ENCODE data around the gene OSTN. TPM values are rescaled to one million over a fixed set of nuclear protein-coding genes. Genes with fewer than 3 reads are reported as not detected.
A peak's percentile ranks its signal among the peaks of the same experiment; 100 is the strongest.
"Not testable (repeated sequence)": the region's sequence is repeated elsewhere in the genome, so short reads cannot be mapped to it uniquely, and the experiment has no call there.

The OSTN gene
- total RNA-seq, 1 donor from 2014 or later, result 1.1 TPM

GRCh38 chr3:191221638-191222037, 22.6 kb downstream of the OSTN start:
- intact Hi-C loops (cut with DNase I), result no loop called here
- DNase-seq (ENCODE audit: low spot score) (no peak), ATAC-seq (no peak)

DNA sequence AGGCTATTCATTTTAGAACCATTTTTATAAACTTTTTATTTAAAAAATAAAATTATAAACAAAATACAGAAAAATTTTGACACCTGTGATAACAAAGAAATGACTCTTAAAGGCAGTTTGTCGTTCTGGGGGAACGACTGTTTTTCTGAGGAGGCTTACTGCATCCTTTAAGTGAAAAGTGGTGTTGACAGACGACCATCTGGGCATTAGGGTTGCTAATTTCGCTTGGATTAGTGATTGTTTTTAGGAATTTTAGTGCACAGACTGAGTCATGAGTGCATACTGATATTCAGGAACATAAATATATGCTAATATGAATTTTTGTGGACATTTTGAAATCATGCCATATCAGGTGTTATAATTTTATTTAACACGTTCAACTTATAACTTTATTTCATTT, 28.5 kb downstream of the OSTN start:
- DNase-seq (ENCODE audit: low spot score) (no peak), ATAC-seq (no peak)
- intact Hi-C loops (cut with DNase I), result no loop called here

DNA sequence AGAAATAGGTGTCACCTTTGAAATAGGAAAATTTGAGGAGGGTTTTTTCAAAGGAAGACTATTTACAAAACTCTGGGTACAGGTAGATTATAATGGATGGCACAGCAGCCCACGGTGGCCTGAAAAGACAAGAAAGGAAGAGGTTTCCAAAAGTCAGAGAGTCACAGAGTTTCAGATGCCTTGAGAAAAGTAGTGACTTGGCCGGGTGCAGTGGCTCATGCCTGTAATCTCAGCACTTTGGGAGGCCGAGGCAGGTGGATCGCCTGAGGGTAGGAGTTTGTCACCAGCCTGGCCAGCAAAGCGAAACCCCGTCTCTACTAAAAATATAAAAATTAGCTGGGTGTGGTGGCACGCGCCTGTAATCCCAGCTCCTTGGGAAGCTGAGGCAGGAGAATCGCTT, 35.2 kb downstream of the OSTN start:
- DNase-seq (ENCODE audit: low spot score) (no peak), ATAC-seq (no peak)
- intact Hi-C loops (cut with DNase I), result no loop called here

GRCh38 chr3:191235331-191236314, 36.6 kb downstream of the OSTN start:
- intact Hi-C loops (cut with DNase I), result no loop called here
- no peak for DNase-seq (ENCODE audit: low spot score)
- ATAC-seq, result no peak

DNA sequence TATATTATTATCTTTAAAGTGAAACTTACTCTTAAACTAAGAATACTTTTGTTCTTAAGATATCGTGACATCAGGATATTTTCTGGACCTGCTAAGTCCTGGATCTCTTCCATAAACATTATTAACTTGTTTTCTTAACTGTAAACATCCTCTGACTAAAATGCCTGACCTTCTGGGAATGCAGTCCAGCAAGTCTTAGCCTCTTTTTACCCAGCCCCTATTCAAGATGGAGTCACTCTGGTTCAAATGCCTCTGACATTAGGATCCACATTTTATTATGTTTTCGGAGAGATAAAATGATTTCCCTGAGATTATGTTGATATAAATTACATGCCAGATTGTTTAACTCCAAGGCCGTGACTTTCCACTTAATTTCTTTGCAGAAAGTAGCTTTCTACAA, 37.6 kb downstream of the OSTN start:
- DNase-seq (ENCODE audit: low spot score) (no peak), ATAC-seq (no peak)
- intact Hi-C loops (cut with DNase I), result no loop called here

- intact Hi-C loops (cut with DNase I), result no loop called here
- ATAC-seq, result no peak
These were observed 38.2 kb downstream of the OSTN start for GRCh38 chr3:191237047-191237882.

GRCh38 chr3:191238321-191238817, 39.3 kb downstream of the OSTN start:
- DNase-seq (ENCODE audit: low spot score) (no peak), ATAC-seq (peak; percentile 15)
- intact Hi-C loops (cut with DNase I), result no loop called here

More at GRCh38 chr3:191237047-191237882, 38.2 kb downstream of the OSTN start:
- no peak for DNase-seq (ENCODE audit: low spot score)

GRCh38 chr3:191239407-191240031, 40.5 kb downstream of the OSTN start:
- DNase-seq (ENCODE audit: low spot score), result no peak
- no peak for ATAC-seq
- intact Hi-C loops (cut with DNase I), result no loop called here

GRCh38 chr3:191240486-191240885, 41.4 kb downstream of the OSTN start:
- intact Hi-C loops (cut with DNase I), result no loop called here
- ATAC-seq (peak; percentile 40), DNase-seq (ENCODE audit: low spot score) (no peak)

DNA sequence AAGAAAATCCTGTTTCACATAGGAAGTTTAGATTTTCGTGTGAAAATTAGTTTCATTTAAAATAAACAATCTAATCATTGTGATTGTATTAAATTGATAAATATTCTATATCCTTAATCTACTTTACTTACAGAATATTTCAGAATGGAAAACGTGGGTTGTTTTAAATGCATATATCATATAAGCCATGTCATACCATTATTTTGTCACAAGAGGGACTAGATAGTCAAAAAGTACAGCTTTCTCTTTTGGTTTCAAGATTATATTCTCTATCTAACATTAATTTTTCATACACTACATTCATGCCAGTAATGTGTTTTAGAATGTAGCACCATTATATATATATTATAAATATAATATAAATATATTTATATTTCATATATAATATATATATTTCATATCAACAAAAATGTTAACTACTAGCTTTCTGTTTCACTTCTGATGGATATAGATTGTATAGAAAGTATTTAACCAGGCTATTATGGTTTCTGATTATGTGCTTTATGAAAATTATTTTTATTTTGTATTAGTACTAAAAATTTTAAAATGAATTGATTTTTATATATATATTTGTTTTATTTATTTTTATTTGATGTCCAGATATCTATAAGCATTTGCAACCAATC, 45.3 kb downstream of the OSTN start:
- ATAC-seq, result no peak

GRCh38 chr3:191246034-191246433, 47.0 kb downstream of the OSTN start:
- ATAC-seq, result peak; percentile 82
- intact Hi-C loops (cut with DNase I); DNase-seq (ENCODE audit: low spot score): not testable (repeated sequence)

More for the DNA sequence above, 45.3 kb downstream of the OSTN start:
- intact Hi-C loops (cut with DNase I), result no loop called here
- no peak for DNase-seq (ENCODE audit: low spot score)

GRCh38 chr3:191246630-191247029, 47.6 kb downstream of the OSTN start:
- DNase-seq (ENCODE audit: low spot score), result no peak
- intact Hi-C loops (cut with DNase I), result no loop called here
- no peak for ATAC-seq

DNA sequence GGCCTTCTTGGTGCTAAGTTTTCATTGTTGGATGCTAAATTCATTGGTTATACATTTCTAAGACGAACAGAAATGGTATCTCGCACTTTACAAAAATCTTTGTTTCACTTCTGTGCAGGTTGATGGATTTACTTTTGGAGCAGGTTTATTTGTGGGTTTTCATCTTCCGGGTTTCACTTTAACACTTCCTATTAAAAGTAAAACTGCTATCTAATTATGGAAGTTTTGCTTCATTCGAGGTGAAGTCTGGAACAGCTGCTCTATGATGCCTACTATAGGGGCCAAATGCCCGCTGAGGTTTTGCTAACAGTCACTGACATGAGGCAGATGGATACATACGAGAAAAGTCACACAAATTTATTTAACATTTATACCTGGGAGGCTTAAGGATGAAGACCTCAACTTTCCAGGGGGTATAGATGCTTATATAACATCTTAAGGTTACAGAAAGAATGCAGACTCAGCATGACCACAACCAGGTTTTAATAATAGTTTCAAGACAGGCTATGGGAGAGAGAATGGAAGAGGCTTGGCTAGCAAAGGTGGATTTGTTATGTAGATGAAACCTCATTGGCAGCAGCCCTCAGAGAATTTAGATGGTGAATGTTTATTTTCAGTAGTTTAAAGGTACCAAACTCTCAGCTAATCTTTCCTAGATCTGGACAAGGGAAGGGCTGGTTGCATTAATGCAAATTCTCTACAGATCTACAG, 54.2 kb downstream of the OSTN start:
- ATAC-seq (no peak), DNase-seq (ENCODE audit: low spot score) (no peak)
- intact Hi-C loops (cut with DNase I), result no loop called here

DNA sequence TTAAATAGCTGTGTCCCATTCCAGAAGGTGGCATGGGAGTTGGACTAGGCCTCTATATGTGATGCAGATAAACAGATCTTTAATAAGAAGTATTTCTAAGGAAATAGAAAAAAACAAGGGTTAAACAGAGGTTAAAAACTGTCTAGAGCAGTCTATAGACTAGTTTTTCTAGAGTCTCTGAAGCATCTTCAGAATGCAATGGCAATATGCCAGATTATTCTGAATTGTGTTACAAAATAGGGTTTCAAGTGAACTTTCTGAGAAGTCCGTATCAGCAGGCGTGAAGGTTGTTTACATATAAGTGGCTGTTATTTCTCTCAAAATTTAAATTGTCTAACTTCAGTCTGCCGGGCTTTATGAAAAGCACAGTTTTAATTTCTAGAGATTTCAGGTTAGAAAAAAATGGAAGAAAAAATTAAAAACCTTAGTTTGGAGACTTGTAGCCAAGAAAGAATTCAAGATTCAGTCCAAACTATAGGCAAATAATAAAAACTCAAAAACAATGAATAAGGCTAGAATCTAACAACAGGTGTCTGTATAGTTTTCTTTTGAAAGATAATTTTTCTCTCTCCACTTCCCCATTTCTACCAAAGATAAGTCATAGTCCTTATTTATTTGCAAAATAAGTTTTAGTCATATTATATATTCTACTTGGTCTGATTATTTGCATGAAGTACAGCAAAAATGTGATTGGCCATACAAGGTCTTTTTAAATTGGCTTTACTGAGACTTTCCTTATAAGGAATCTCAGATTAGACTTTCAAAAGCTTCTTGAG, 55.2 kb downstream of the OSTN start:
- no peak for ATAC-seq
- intact Hi-C loops (cut with DNase I), result no loop called here

GRCh38 chr3:191255156-191255555, 56.1 kb downstream of the OSTN start:
- DNase-seq (ENCODE audit: low spot score) (no peak), ATAC-seq (no peak)
- intact Hi-C loops (cut with DNase I), result no loop called here

More for the DNA sequence above, 55.2 kb downstream of the OSTN start:
- DNase-seq (ENCODE audit: low spot score), result no peak

- no peak for ATAC-seq
- intact Hi-C loops (cut with DNase I), result no loop called here
These were observed 57.4 kb downstream of the OSTN start for GRCh38 chr3:191256405-191256804.

GRCh38 chr3:191257286-191257685, 58.2 kb downstream of the OSTN start:
- intact Hi-C loops (cut with DNase I), result no loop called here
- ATAC-seq (no peak), DNase-seq (ENCODE audit: low spot score) (no peak)

More at GRCh38 chr3:191256405-191256804, 57.4 kb downstream of the OSTN start:
- no peak for DNase-seq (ENCODE audit: low spot score)

All from sciatic nerve (tissue), 2 donors.